22Rv1 (cell line): ENCODE results near the gene BCL2L11.
A peak's percentile ranks its signal among the peaks of the same experiment; 100 is the strongest.

Experiments used
- H3K27ac ChIP-seq: fragments of 450-650 bp; 2 replicates; pipeline ENCODE4 v1.5.1; 2017
- CTCF ChIP-seq: fragments of 450-650 bp; IDR thresholded peaks from 2 replicates; pipeline ENCODE4 v1.5.1; 2017; ENCODE audit warnings: mild to moderate bottlenecking
- ZFX ChIP-seq: fragments of 450-650 bp; IDR thresholded peaks from 2 replicates; pipeline ENCODE4 v1.6.1; 2017; ENCODE audit warnings: antibody characterized with exemption, borderline replicate concordance

BCL2L11 gene

DNA sequence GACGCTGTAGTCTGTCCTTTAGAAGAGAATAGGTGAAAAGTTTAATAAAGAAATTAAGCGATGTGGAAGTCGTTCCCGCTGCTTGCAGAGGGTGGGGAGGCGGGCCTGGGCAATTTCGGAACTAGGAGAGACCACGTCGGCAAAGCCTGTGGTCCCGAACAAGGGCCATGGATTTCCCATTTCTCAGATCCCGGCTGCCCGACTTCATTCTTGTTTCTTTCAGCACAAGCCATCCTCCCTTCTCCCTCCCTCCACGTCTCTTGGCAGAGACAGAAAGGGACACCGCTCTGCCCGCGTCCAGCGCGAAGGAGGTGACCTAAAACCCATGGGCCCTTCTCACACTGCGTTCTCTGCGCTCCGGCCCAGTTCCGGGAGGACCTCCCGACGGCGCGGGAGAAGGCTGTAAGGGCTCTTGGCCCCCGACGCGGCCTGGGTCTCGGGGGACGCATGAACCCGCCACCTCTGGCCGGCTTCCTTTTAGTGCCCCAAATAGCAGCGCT, 2.2 kb upstream of the BCL2L11 start:
- no peak overlapping the region for H3K27ac ChIP-seq
- TF ChIP-seq CTCF (no peak), ZFX (no peak)

DNA sequence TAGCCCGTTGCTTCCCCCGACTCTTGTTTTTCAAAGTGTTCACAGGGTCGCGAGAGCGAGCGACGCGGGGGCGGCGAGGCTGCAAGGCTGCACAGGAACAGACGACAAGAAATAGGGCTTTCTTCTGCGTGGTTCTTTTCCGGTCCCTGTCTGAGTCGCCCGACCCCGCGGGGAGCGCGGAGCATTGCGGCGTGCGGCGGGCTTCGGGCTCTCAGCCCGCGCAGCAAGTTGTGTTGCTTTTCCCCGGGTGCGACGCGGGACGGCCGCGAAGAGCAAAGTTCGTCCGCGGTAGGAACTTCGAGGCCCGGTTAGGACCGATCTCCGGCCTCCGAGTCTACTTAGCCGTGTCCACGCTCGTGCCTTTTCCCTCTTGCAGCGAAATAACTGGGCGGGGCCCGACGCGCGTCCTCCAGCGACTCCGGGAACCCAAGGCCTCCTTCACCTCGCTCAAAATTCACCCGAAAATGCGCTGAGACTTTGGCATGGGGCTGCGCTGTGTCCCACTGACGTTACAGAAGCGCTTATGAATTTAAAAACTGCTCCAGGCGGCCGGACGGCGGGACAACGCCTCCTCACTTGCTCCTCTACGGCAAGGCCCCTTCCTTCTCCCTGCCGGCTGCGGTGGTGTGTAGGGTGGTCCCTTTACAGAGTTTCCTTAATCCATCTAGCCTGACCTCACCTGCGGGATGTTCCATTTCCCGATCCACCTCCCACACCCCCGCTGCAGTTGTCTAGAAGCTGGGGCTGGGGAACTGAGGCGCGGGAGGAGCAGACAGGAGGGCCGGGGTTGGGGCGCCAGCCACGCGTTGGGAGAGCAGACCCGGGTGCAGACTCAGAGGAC, 1.5 kb upstream of the BCL2L11 start:
- no peak overlapping the region for H3K27ac ChIP-seq
- no peak for TF ChIP-seq CTCF
- no peak for TF ChIP-seq ZFX

DNA sequence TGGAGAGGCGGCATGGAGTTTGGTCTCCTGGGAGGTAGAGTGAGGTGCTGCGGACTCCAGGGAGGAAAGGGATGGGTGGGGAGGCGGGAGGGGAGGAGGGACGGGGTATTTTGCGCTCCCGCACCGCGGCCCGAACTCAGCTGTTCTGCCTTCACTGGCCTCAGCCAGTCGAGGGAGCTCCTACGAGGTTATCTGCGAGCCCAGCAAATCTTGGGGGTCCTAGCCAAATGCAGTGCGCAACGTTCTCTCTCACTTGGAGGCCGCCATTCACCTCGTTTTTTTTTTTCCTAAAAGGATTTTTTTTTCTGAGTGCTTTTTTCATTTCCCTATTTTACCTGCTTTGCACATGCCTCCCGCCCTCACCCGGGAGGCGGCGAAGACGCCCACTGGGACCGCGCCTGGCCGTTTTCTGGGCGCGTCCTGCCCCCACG, 877 bp upstream of the BCL2L11 start:
- no peak for TF ChIP-seq CTCF
- no peak for TF ChIP-seq ZFX
- H3K27ac ChIP-seq = no peak overlapping the region

DNA sequence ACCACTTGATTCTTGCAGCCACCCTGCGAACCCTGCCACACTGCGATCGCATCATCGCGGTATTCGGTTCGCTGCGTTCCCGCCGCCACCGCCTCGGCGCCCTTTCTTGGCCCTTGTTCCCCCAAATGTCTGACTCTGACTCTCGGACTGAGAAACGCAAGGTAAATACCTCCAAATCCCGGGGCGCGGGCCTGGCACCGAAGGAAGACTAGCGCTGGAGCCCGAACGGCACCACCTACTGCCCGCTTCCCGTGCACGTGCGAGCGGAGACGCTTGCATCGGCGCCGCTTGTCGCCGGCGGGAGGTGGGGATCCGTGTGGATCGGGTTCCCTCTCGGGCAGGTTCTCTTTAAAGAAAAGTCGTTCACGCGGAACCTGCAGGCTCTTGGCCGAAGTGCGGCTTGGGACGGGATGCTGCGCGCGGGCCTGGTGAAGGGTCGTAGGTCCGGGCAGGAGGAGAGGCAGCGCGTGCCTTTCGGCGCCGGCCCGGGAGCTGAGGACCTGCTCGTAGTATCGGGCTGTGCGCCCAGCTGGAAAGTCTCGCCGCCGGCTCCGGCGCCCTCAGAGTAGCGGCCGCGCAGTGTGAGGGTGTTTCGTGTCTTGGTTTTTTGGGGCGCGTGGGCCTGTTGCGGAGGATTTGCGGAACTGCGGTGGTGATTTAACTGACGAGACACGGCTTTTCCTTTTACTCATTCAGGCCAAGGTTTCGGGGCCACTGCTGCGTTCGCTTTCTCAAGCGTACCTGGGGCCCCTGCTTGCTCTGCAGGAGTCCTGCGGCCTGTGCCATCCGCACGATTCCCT, 514 bp downstream of the BCL2L11 start:
- TF ChIP-seq CTCF (no peak), ZFX (no peak)
- H3K27ac ChIP-seq = peak overlapping the region; percentile 88

DNA sequence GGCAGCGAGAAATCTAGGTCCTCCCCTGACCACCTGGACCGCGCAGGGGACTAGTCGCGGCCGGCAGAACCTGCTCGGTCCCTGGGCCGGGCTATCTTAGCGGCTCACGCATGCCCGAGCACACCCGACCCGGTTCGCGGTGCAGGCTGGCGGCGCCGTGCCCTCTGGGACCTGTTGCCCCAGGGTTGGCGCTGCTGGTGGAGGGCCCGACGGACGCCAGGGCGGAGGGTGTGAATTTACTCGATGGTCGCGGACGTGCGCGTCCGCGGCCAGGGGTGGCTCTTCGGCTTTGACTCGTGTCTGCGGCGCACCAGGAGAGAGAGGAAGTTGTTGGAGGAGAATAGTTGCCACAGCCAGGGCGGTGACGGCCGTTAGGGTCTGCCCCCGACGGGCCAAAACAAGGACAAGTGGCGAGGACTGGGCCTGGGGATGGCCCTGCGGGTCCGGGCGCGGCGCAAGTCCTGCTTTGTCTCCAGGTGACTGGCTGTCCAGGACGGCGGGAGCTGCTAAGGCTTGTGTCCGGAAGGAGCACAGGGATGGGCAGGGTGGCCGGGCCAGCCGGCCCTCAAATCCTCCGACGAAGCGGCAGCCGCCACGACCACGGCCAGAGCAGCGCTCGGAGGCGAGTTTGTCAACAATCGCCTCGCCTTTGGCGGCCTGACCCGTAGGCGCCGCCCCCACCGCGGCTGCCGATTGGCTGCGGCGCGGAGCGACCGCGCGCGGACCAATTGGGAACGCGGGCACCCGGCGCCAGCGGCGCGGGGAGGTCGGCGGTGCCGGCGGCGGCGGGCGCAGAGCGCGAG, 1.3 kb downstream of the BCL2L11 start:
- no peak for TF ChIP-seq ZFX
- no peak for TF ChIP-seq CTCF

DNA sequence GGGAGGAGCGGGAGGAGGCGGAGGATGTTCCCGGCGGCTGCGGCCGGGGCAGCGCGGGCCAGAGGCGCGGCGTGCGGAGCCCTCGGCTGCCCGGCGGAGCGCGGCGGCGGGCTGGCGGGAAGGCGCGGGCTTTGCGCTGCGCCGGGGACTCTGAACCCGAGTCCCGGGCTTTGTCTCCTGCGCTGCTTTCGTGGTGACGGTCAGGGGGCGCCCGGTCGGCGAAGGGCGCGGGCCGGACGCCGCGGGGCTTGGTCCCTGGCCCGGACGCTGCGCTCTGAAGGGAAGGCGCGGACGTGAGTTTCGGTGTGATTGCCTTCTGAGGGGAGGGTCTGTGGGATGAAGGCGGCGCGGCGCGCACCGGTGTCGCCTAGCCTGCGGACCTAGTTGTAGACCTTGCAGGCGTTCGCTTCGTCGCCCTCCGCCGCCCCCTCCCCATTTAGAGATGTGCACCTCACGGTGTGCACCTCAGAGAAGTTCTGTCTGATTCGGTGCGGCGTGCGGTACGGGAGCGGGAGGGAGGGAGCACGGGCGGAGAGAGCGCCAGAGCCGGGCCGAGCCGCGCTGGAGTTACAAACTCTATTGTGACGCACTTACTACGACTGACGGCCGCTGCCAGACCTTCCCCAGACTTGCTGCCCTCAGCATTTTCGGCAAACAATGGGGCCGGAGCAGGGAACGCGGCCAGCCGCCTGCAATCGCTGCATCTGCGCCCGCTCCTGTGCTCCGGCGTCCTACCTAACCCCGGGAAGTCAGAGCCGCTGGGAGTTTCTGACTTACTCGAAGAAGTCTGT, 2.1 kb downstream of the BCL2L11 start:
- TF ChIP-seq ZFX = no peak
- H3K27ac ChIP-seq = peak overlapping the region; percentile 88

More for the DNA sequence above, 1.3 kb downstream of the BCL2L11 start:
- peak overlapping the region; percentile 88 for H3K27ac ChIP-seq
